Right renal cortex interstitium (tissue), 3 donors: ENCODE results near the gene NR2F1-AS1. TPM values are rescaled to one million over a fixed set of nuclear protein-coding genes. Genes with fewer than 3 reads are reported as not detected.

Source experiments
- DNase-seq, 3 donors: peaks; one replicate each; pipeline ENCODE4 v3.0.0-alpha.2; 2013; ENCODE audit warnings: low read depth in 3 of 3, low spot score in 2 of 3
- polyA plus RNA-seq, 3 donors: library from polyadenylated mRNA; unstranded; fragments of 120-200 nt; gene quantifications; one replicate each; pipeline ENCODE4 v1.2.1, GENCODE V29; 2013; ENCODE audit not compliant: insufficient read length in 3 of 3

The NR2F1-AS1 gene
- 10 to 100 TPM; 50.0 to 58.2 (median 57.6) TPM for polyA plus RNA-seq

DNA sequence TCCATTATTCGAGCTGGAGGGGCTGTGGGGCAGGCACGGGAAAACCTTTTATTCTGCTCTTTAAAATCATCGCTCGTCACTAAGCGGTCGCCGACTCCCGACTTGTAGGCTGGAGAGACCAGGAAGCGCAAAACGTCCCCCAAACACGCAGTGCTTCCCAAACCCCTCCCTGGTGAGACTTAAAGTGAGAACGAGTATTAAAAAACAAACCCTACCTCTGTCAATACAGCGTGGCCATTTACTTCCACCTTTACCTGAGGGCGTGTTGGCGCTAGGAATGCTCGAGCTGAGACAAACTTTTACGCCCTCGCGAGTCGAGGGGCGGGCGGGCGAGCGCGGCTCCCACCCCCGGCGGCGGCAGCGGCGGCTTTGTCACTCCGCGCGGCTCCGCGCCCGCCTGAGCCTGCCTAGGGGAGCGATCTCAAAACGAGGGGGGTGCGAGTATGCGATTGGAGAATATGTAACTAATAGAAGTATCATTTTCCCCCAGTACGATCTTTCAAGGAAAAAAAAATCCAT lies at the start of gene NR2F1-AS1:
TSS of gene NR2F1-AS1 (minus strand) at position 293 of the 519 bp plus-strand sequence.
- DNase-seq, result peak in 1 of 3 donors; percentile 38

DNA sequence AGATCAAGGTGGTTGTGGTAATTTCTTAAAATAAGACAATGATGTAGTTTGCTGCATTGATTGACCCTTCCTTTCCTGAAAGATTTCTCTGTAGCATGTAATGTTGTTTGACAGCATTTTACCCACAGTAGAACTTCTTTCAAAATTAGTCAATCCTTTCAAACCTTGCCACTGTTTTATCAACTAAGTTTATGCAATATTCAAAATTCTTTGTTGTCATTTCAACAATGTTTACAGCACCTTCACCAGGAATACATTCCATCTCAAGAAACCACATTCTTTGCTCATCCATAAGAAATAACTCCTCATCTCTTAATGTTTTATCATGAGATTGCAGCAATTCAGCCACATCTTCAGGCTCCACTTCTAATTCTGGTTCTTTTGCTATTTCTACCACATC lies 45.8 kb upstream of the NR2F1-AS1 start:
- DNase-seq, result no peak

DNA sequence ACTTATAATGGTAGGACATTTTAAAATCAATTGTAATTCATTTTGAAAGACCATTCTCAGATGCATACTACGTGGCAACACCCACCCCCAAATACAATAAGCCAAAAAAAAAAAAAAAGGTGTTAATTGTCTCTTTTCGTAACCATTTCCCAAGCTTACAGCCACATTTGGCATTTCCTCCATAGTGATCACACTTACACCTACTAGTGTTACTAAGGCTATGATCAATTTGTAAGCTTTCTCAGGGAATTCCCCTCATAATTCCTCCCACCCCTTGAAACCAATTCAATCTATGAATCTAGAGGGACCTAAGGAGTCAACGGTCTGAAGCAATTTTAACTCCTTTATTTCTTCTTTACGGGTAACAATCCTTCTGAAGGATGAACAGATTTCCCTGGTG lies 42.1 kb upstream of the NR2F1-AS1 start:
- no peak for DNase-seq

DNA sequence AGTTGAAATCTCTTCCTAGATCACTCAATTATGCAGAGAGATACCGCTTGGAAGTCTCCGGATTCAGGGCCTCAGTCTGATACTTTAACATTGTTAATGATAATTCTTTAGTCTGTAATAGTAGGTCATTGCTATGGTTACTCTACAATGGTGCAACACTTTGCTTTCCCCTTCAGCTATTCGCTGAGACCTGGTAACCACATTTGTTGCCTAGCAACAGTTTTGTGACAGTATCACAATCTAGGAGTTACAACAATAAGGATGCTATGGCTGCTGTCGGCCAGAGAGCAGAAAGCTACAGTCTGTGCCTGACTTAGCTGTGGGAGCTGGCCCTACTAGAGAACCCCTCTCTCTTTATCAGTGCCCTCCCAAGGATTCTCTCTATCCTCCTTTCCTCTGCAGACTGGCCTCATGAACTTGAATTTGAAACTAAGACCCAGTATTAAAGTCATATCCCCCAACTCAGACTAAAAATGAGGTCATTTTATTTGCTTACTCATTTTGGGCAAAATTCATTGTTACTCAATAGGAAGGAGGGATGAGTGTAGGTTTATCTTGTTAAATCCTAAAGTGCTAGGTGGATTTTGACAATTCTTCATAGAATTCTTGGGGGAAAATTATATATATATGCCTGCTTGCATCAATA lies 41.3 kb upstream of the NR2F1-AS1 start:
- DNase-seq, result no peak

DNA sequence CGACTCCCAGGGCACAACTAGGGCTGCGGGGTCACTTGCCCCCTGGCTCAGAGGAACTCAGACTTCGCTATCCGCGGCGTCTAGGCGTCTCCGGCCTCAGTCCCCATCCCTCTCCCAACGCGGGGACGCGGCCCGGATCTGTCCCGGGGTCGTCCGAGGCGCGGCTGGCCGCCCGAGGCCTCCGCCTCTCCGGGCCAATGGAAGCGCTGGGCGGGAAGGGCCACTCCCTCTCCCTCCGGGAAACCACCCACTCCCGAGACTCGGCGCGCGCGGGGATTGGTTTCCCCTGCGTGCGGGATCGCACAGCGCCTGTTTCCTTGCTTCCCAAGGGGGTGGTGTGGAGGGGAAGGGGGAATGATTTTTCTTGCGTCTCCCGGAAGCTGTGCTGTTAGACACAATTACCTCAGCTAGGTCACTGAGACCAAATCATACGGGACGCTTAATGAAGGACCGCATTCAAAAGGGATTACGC lies 40.3 kb upstream of the NR2F1-AS1 start:
- no peak for DNase-seq

DNA sequence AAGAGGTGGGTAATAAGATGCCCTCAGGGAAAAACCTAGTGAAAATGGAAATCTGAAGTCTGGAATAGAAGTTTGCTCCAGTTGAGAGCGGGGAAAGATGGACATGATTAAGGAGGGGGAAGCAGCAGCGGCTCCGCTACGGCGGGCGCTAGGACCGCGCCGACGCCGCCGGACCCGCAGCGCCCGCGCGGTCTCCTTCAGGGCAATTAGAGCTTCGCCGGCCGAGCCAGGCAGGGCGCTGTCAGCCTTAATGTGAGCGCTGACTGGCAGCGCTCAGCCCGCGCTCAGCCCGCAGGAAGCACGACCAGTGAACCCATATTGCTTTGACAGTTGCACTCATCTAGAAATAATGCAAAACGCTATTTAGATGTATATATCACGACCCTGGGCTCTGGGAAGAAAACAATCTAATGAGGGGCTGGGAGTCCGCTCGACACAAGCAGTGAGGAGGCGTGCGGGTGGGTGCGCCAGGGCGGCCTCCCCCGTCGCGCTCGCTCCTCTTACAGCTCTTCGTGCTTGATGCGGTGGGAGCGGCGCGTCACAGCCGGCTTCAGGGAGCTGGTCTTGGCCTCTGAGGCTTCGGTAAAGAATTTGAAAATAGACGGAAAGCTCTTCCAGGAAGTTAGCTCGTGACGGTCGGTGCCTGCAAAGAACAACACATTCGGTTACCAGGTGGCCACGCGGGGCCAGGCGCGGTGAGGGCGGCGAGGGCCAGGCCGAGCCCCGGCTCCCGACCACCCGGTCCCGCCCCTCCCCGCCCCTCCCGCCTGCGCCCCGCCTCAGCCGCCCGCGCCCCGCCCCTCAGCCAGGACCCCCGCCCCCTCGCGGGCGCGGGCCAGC lies 39.7 kb upstream of the NR2F1-AS1 start:
- DNase-seq, result no peak

DNA sequence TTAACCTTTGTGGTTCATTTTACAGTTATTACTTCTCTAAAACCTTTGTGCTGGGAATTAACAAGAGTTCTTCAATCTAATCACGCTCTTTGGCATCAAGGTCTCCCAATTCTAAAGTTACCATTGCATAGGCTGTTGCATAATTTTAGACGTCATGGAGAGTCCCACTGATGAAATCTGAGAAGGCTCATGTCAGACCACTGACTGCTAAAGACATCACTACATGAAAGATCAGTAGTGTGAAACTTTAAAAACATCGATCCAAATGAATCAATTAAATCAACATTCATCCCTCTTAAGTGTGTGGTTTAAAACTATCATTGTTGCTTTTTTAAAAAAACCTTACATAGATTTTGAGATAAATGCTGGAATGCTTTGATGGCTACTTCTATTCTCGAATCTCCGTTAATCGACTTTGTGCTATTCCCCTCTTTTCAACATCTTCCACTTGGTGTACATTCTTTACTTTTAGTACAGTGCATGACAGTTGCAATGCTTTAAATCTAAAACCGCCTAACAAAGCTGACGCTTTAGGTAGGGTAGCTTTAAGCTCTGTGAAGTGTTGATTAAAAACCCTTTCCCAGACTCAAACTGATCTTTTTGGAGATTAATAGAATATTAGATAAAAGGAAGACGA lies 35.6 kb upstream of the NR2F1-AS1 start:
- no peak for DNase-seq

DNA sequence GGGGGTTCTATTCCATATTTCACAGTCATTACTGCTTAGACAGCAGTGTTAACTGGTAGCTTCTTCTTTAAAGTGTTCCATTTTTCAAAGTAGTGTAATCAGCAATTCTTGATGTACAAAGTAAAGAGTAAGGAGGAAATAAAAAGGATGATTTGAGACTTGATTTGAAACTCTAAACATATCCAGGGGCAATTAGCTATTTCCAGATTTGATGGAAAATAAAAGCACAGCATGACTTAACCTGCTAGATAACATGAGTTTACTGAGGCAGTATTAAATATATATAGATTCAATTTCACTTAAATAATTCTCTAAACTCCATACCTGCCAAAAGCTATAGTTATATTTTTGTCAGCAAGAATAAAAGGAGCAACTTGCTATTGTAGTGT lies 31.8 kb upstream of the NR2F1-AS1 start:
- no peak for DNase-seq

DNA sequence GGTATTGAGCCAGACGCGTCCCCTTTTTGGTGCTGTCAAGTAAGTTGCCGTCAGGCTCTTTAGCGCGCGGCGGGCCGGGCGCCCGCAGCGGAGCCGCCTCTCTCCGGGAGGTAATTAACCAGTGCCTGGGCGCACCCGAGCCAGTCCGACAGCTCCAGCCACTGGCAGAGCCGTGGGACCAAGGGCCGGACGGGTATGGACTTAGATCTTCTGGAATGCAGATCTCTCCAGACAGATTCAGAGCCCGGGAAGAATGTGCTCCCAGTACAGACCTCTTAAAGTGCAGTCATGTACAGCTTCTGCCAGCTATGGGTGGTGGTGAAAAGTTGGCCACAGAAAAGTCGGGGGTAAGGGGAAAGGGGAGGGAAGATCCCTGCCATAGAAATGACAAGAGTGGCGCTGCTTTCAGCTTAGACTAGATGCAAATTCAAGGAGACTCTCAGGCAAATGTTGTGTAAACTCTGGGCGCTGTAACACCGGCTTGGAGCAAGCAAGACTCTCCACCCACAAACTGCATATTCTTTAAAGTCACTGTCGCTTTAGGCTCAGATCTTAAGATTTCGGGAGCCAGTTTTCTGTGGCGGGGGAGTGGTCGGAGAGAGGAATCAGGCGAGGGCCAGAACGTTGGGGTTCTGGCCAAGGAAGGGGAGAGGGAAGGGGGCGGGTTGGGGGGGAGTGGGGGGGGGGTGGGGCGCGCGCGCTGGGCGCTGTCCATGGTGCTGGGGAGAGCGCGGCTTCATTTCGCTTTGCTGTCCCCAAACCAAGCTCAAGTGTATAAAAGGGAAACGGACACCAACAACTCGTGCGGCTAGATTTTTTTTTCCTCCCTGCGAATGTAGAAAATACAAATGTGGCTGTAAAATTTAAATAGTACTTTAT lies 31.2 kb upstream of the NR2F1-AS1 start:
- no peak for DNase-seq

DNA sequence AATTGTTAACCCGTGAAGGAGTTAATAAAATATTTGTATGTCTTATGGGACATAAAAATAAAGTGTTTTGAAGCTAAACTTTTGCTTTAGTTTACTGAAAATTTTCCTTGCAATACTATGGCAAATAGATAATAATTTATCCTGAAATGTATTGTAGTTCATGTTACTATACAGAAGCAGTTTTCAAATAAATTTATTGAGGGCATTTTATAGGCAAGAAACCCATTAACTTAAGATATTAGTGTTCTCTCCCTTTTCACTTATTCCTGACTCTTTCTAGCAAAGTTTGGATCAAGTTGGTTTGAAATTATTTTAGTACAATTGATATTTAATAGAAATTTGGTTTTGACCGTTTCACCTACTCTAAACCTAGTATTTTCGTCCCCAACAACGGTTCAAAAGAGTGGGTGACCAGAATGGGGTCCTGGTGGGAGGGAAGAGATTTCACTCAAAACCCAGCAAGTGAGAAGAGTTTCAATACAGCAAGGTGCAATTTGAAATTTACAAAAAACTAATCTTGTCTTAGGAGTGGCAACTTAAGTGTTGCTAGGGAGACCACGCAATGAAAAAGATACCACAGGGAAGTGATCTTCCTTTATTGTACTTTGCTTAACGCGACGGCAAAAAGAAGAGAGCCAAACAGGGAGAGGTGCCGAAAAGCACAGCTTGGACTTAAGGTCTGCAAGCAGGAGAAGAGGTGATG lies 30.4 kb upstream of the NR2F1-AS1 start:
- DNase-seq, result no peak

DNA sequence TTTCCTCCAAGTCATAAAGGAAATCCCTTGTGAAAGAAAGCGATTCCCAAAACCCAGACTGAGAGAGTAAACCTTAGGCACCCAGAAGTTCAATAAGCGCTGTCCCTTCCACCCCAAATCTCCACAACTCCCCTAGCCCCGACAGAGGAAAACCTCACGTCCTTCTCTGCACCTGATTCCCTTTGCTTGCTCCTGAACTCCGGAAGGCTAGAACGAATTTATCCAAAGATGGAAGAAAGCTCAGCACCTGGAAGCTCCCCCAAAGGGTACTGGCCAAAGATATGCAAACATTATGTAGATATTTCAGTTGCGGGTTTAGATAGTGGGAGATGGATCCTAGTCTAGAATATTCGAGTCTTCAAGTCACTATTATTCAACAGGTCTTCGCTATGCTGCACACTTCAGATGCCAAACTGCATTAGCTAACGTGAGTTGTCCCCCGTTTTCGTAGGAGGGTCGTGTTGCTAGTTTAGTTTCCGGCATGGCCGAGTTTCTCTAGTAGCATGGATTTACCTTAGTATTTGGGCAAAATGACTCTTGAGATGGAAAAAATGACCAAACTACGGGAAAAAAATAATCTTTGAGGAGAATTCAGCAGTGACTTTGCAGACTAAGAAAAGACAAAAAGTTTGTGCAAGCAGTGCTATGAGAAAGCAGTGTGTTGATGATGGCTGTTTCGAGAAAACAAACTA lies 29.7 kb upstream of the NR2F1-AS1 start:
- DNase-seq, result no peak

DNA sequence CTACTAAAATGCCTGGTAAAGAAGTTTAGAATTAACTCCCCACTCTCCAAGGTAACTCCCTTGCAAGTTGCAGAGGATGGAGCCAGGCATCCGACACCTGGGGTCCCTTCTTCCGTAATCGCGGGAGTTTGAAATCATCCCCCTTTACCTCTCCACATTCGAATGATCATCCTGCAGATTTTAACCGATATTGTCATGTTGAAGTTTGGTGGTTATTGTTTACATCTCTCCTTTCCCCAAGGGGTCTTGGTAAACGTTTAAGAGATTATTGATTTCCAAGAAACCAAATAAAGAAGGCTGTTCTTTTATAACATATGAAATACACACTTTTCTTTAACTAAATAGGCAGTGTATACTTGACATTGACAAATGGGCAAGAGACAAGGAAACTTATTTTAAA lies 28.7 kb upstream of the NR2F1-AS1 start:
- DNase-seq, result no peak

DNA sequence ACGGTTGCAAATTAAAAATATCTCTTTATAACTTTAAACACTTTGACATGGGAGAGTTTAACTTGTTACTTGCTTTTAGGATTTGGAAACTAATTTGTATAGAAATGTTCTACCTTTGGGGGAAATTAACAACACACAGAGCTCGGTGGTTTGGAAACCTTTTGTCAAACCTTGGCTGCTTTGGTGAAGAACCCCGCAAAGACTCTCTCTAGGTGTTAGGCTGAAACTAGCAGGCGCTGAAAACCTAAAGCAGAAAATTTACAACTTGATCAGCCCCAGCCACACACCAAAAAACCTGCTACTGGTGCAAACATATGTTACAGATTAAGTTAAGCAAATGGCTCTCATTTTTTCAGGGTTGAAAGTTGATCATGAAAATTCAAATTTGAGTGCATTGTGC lies 27.8 kb upstream of the NR2F1-AS1 start:
- no peak for DNase-seq

DNA sequence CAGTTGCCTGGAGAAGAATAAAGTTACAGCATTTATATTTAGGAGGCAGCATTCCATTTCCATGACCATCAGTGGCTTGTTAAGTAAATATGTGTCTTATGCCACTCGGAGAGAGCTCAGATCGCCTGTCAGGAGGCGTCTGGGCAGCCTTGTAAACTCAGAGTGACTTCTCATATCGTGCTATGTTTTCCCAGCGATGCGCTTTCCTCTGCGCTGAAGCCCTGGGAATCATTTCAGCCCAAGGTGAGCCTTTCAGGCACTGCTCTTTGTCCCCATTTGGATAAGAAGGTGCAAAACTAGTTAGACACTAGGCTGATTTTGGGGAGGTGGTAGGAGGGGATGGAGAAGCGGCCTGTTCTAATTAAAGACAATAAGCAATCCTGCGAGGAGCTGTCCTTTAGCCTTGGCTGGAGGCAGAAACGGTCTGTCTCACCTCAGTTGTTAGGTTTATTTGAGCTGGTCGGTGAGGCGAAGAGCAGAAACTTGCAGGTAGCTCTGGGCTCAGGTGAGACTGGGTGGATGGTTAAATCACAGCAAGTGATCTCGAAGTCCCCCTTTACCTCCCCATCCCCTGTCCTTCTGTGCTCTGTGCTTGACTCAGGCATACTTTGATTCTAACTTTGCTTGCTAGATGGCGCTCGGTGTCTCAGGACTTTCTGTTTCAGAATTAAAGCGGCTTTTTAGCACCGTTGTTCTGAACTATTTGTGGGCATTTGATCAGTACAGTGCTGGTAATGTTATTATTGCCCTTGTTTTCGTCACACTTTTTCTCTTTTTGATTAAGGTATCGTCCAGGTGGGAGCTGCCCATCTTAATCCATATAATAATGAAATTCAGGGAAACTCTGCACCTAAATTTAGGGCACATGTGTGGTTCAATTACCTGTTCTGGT lies 26.6 kb upstream of the NR2F1-AS1 start:
- no peak for DNase-seq

DNA sequence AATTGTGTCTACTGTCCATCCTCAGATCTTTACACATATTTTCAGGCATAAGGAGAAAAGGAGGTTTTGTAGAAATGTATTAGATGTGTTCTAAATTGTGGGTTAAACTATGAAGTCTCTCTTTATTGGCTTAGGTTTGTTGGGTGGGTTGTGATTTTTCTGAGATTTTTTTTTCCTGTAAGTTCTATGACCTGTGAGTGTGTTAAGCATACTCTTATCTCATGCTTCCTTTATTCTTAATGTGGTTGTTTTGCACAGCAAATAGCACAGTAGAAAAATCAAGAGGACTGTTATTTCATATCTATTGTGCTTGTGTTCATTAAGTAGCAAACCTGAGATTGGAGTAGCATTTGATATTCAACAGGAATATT lies 25.3 kb upstream of the NR2F1-AS1 start:
- no peak for DNase-seq

DNA sequence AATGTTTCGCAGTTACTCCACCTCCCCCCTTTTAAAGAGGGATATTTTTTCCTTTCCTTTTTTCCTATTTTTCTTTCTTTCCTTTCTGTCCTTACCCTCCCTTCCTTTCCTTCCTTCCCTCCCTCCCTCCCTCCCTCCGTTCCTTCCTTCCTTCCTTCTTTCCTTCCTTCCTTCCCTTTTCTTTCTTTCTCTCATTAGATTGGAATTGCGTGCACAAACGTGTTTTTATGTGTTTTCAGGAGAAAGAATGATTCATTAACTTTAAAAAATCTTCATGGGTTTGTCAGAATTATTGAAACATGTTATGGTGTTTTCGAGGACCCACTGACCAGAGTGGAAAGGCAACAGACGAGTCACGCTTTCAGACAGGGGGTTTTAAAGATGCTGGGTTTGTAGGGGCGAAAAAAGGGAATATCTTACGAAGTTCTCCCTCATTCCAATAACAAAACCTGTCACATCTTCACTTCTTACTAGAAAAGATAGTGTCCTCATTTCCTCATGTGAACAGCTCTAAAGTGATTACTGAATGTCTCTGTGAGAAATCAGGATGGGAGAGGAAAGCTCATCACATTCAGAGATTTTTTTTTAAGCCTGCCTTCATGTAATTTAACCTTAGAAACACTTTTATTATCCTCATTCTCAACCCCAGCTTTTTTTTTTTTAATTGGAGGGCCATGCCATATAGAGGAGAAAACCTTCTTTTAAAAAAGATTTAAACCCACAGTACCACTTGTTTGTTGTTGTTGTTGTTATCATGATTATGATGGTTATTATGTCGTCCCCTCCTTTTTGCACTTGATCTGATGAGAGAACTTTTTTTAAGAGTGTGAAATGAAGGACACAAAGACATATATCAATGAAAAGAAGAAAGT lies 23.9 kb upstream of the NR2F1-AS1 start:
- no peak for DNase-seq
